T-helper 1 cell treated with Interleukin-12 subunit alpha and Interleukin-12 subunit beta and Interleukin-4 antibody, amounts not matched to agents 30 μg/mL and 1 μg/mL, for 36 hours (primary cell): ENCODE results near the gene CERS4.

Experiments used
- H3K27ac Mint-ChIP-seq: one replicate; pipeline ENCODE4 v1.8.0; 2021; ENCODE audit warnings: mild to moderate bottlenecking, mixed read lengths
- H3K27me3 Mint-ChIP-seq: one replicate; pipeline ENCODE4 v1.8.0; 2021; ENCODE audit warnings: low read depth, mixed read lengths
- H3K36me3 Mint-ChIP-seq: one replicate; pipeline ENCODE4 v1.8.0; 2021; ENCODE audit warnings: low read depth, mixed read lengths
- H3K4me1 Mint-ChIP-seq: one replicate; pipeline ENCODE4 v1.8.0; 2021; ENCODE audit warnings: low read depth, mixed read lengths
- H3K4me3 Mint-ChIP-seq: one replicate; pipeline ENCODE4 v1.8.0; 2021; ENCODE audit warnings: mild to moderate bottlenecking, moderate library complexity, mixed read lengths
- H3K9me3 Mint-ChIP-seq: one replicate; pipeline ENCODE4 v1.8.0; 2021; ENCODE audit warnings: mixed read lengths

CERS4 gene

GRCh38 chr19:8307965-8308866 lies 99.0 kb downstream of the CERS4 start, which contains the start of gene CD320:
TSS of gene CD320 (minus strand) at chr19:8308358. CDS start at chr19:8308290, 68 bp downstream.
- H3K4me1 Mint-ChIP-seq, result peaks cover 25% of the 10 kb centered on the region
- no peaks in the 10 kb centered on the region for H3K27me3 Mint-ChIP-seq
- H3K36me3 Mint-ChIP-seq, result peaks cover 10% of the 10 kb centered on the region
- no peaks in the 10 kb centered on the region for H3K9me3 Mint-ChIP-seq
- H3K27ac Mint-ChIP-seq, result peak within 1 kb of the TSS; percentile 90
- H3K4me3 Mint-ChIP-seq, result peak within 1 kb of the TSS; percentile 91

GRCh38 chr19:8308891-8309291 lies 99.7 kb downstream of the CERS4 start:
- Mint-ChIP-seq H3K9me3 (no peaks in the 10 kb centered on the region), H3K27me3 (no peaks in the 10 kb centered on the region), H3K4me1 (peaks cover 25% of the 10 kb centered on the region), H3K4me3 (peak overlapping the region; percentile 91), H3K36me3 (peaks cover 10% of the 10 kb centered on the region), H3K27ac (peak overlapping the region; percentile 82)

GRCh38 chr19:8310342-8311055 lies 101.3 kb downstream of the CERS4 start:
- Mint-ChIP-seq H3K9me3 (no peaks in the 10 kb centered on the region), H3K27ac (no peak overlapping the region), H3K27me3 (no peaks in the 10 kb centered on the region), H3K4me3 (no peak overlapping the region), H3K4me1 (peaks cover 25% of the 10 kb centered on the region), H3K36me3 (peaks cover 13% of the 10 kb centered on the region)

GRCh38 chr19:8311461-8312260 lies 102.5 kb downstream of the CERS4 start:
- H3K9me3 Mint-ChIP-seq, result no peaks in the 10 kb centered on the region
- H3K4me1 Mint-ChIP-seq, result peaks cover 18% of the 10 kb centered on the region
- no peak overlapping the region for H3K27ac Mint-ChIP-seq
- H3K27me3 Mint-ChIP-seq, result no peaks in the 10 kb centered on the region
- H3K4me3 Mint-ChIP-seq, result no peak overlapping the region
- peaks cover 15% of the 10 kb centered on the region for H3K36me3 Mint-ChIP-seq
